ENCODE results near the gene EXOC4. TPM values are rescaled to one million over a fixed set of nuclear protein-coding genes. Genes with fewer than 3 reads are reported as not detected.

Gene EXOC4
- total RNA-seq, 1 experiment from 2014 or later = 66.2 TPM

DNA sequence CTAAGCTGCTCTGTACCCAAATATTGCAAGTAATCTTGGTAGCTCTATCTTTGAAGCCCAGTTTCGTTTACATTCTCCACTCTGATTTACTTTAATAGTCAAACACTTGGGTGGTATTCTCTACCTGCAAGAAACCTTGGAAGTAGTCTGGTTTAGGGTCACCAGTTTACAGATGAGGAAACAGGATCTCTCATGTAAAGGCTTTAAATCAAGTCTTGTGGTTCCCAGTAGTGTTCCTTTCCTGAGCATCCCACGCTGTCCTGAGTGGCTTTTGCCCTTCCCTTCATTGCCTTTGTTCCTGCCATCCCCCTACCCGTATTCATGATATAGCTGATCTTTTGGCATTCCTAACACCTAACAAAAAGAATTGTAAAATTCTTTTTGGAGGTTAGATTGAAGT lies 20.3 kb downstream of the EXOC4 start:
- Histone ChIP-seq H3K4me1 (no peaks in the 10 kb centered on the region), H3K36me3 (ENCODE audit: control insufficient read depth, insufficient read depth, low read length) (no peaks in the 10 kb centered on the region), H3K4me3 (ENCODE audit: low read depth, low read length) (no peak overlapping the region), H3K27me3 (replicated peaks; ENCODE audit: control insufficient read depth, insufficient read depth, low read length) (no peaks in the 10 kb centered on the region), H3K9me3 (no peaks in the 10 kb centered on the region)
- Mint-ChIP-seq H3K27ac (ENCODE audit: unreplicated experiment) (no peak overlapping the region), H3K4me1 (ENCODE audit: low read depth, unreplicated experiment) (peaks cover 3% of the 10 kb centered on the region), H3K4me3 (ENCODE audit: unreplicated experiment) (no peak overlapping the region), H3K9me3 (ENCODE audit: unreplicated experiment) (peaks cover 3% of the 10 kb centered on the region), H3K27me3 (ENCODE audit: insufficient read depth, unreplicated experiment) (no peaks in the 10 kb centered on the region), H3K36me3 (ENCODE audit: insufficient read depth, unreplicated experiment) (peaks cover 12% of the 10 kb centered on the region)
- DNase-seq = no peak
- TF ChIP-seq, protein P1, sequence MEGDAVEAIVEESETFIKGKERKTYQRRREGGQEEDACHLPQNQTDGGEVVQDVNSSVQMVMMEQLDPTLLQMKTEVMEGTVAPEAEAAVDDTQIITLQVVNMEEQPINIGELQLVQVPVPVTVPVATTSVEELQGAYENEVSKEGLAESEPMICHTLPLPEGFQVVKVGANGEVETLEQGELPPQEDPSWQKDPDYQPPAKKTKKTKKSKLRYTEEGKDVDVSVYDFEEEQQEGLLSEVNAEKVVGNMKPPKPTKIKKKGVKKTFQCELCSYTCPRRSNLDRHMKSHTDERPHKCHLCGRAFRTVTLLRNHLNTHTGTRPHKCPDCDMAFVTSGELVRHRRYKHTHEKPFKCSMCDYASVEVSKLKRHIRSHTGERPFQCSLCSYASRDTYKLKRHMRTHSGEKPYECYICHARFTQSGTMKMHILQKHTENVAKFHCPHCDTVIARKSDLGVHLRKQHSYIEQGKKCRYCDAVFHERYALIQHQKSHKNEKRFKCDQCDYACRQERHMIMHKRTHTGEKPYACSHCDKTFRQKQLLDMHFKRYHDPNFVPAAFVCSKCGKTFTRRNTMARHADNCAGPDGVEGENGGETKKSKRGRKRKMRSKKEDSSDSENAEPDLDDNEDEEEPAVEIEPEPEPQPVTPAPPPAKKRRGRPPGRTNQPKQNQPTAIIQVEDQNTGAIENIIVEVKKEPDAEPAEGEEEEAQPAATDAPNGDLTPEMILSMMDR (IDR thresholded peaks at IDR 0.05; ENCODE audit: insufficient read depth in 1 of 2, low read depth in 1 of 2, low read length in 1 of 2, severe bottlenecking in 1 of 2, unreplicated experiment in 1 of 2) = no peak
- ChIA-PET POLR2A (no interaction called here), CTCF (no interaction called here)
- BruUV-seq (replicated peaks) = no TSS peak
- intact Hi-C loops (cut with micrococcal nuclease; ENCODE audit: unreplicated experiment) = no loop called here

DNA sequence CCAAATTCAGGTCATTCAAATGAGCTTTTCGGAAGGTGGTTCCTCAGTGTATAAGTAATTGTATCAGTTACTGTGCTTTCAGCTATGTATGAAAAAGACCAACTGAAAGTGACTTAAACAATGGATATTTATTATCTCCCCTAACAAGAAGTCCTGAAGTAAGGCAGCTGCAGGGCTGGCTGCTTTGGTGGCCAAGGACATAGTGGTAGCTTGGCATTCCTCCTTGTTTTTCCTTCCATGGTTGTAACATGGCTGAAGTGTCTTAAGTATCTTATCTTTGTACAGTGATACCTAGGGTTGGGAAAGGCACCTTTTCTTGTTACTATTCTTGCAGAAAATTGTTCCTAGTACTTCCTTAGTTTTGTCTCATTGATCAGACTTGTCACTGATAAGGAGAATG lies 21.4 kb downstream of the EXOC4 start:
- TF ChIP-seq, protein P1 (IDR thresholded peaks at IDR 0.05; ENCODE audit: insufficient read depth in 1 of 2, low read depth in 1 of 2, low read length in 1 of 2, severe bottlenecking in 1 of 2, unreplicated experiment in 1 of 2) = no peak
- no peak for DNase-seq
- no TSS peak for BruUV-seq (replicated peaks)
- H3K4me3 Mint-ChIP-seq (ENCODE audit: unreplicated experiment) = no peak overlapping the region
- H3K36me3 Mint-ChIP-seq (ENCODE audit: insufficient read depth, unreplicated experiment) = peaks cover 12% of the 10 kb centered on the region
- H3K27ac Mint-ChIP-seq (ENCODE audit: unreplicated experiment) = no peak overlapping the region
- H3K27me3 Mint-ChIP-seq (ENCODE audit: insufficient read depth, unreplicated experiment) = no peaks in the 10 kb centered on the region
- CTCF ChIA-PET = interaction anchor here (0.6 kb wide), 1 partner anchor 776 kb away, joined by 3 read pairs; no protein-coding TSS in a partner anchor
- no peaks in the 10 kb centered on the region for H3K4me1 ChIP-seq
- POLR2A ChIA-PET = no interaction called here
- H3K27me3 ChIP-seq (replicated peaks; ENCODE audit: control insufficient read depth, insufficient read depth, low read length) = no peaks in the 10 kb centered on the region
- no peaks in the 10 kb centered on the region for H3K4me1 Mint-ChIP-seq (ENCODE audit: low read depth, unreplicated experiment)
- H3K9me3 Mint-ChIP-seq (ENCODE audit: unreplicated experiment) = peaks cover 9% of the 10 kb centered on the region
- no peaks in the 10 kb centered on the region for H3K9me3 ChIP-seq
- intact Hi-C loops (cut with micrococcal nuclease; ENCODE audit: unreplicated experiment) = no loop called here
- no peaks in the 10 kb centered on the region for H3K36me3 ChIP-seq (ENCODE audit: control insufficient read depth, insufficient read depth, low read length)
- no peak overlapping the region for H3K4me3 ChIP-seq (ENCODE audit: low read depth, low read length)

DNA sequence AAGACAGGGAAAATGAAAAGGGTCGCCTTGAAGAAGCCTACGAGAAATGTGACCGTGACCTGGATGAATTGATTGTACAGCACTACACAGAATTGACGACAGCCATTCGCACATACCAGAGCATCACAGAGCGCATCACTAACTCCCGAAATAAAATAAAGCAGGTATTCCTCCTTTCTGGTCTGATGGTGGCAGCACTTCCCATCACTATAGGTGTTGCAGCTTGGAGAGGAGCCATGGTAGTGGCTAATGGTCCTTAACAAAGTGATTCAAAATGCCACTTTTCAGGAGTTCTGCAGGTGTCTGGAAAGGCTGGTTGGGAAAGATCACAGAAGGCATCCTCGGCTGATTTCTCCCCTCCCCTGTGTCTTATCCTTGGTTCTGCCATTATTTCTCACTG lies 22.1 kb downstream of the EXOC4 start:
- Histone ChIP-seq H3K27me3 (replicated peaks; ENCODE audit: control insufficient read depth, insufficient read depth, low read length) (no peaks in the 10 kb centered on the region), H3K9me3 (no peaks in the 10 kb centered on the region), H3K4me3 (ENCODE audit: low read depth, low read length) (no peak overlapping the region), H3K36me3 (ENCODE audit: control insufficient read depth, insufficient read depth, low read length) (no peaks in the 10 kb centered on the region), H3K4me1 (no peaks in the 10 kb centered on the region)
- DNase-seq = no peak
- Mint-ChIP-seq H3K36me3 (ENCODE audit: insufficient read depth, unreplicated experiment) (peaks cover 12% of the 10 kb centered on the region), H3K9me3 (ENCODE audit: unreplicated experiment) (peaks cover 9% of the 10 kb centered on the region), H3K27me3 (ENCODE audit: insufficient read depth, unreplicated experiment) (no peaks in the 10 kb centered on the region), H3K4me3 (ENCODE audit: unreplicated experiment) (no peak overlapping the region), H3K27ac (ENCODE audit: unreplicated experiment) (no peak overlapping the region), H3K4me1 (ENCODE audit: low read depth, unreplicated experiment) (no peaks in the 10 kb centered on the region)
- no TSS peak for BruUV-seq (replicated peaks)
- CTCF ChIA-PET = interaction anchor here (0.7 kb wide), 1 partner anchor 211 kb away, joined by 3 read pairs; no protein-coding TSS in a partner anchor
- POLR2A ChIA-PET = no interaction called here
- intact Hi-C loops (cut with micrococcal nuclease; ENCODE audit: unreplicated experiment) = loop anchor here (1.0 kb wide), 1 partner anchor 159 kb away; no protein-coding TSS in a partner anchor
- TF ChIP-seq, protein P1 (IDR thresholded peaks at IDR 0.05; ENCODE audit: insufficient read depth in 1 of 2, low read depth in 1 of 2, low read length in 1 of 2, severe bottlenecking in 1 of 2, unreplicated experiment in 1 of 2) = no peak
